HCT116 (cell line): ENCODE data around the gene ABTB2. TPM values are rescaled to one million over a fixed set of nuclear protein-coding genes. Genes with fewer than 3 reads are reported as not detected.

Source experiments
- ATAC-seq: fragments of 200-7000 bp; cut with Tn5 transposase; 2 replicates; pipeline ENCODE4 v1.9.1; 2020; ENCODE audit warnings: mild to moderate bottlenecking, moderate library complexity
- BruUV-seq: library from RNA; stranded (reverse); fragments of 400-500 nt; replicated peaks from 2 replicates; lab custom pipeline; 2021; lab: Mats Ljungman, UMichigan
- CTCF ChIA-PET: fragments of 300-600 bp; sonication (Branson Sonifier 250); formaldehyde crosslinking; loops from one replicate; lab custom pipeline; 2021; ENCODE audit warnings: antibody characterized with exemption; lab: Charles Lee
- POLR2A ChIA-PET: fragments of 300-600, 350-600 bp; sonication (Branson Sonifier 250); formaldehyde crosslinking; loops from one replicate; lab custom pipeline; 2021; ENCODE audit warnings: antibody characterized with exemption; lab: Charles Lee
- RAD21 ChIA-PET, 2 experiments: fragments of 300-600 bp; sonication (Branson Sonifier 250); formaldehyde crosslinking; loops; one replicate each; lab custom pipeline; 2023; ENCODE audit warnings: low total read pairs in 2 of 2; ENCODE audit not compliant: uncharacterized antibody in 2 of 2, unreplicated experiment in 2 of 2, low non-redundant PET in 1 of 2; lab: Charles Lee
- DNase-seq: peaks from one replicate; pipeline ENCODE4 v3.0.0-alpha.2; 2010; ENCODE audit warnings: low read depth, low spot score
- H2AFZ ChIP-seq: fragments of 200-600 bp; shearing (Covaris generic), sonication (generic); 2 replicates; pipeline ENCODE4 v1.6.1; 2017; ENCODE audit warnings: low read depth, mixed run types, mixed read lengths, antibody characterized with exemption, low read length; ENCODE audit not compliant: poor library complexity, severe bottlenecking
- H3K27ac ChIP-seq: 2 replicates; pipeline ENCODE4 v1.5.1; 2012; ENCODE audit warnings: low read depth, low read length
- H3K27me3 ChIP-seq: fragments of 200-600 bp; sonication (generic); 2 replicates; pipeline ENCODE4 v1.6.1; 2016; ENCODE audit warnings: mixed run types, low read length, mixed read lengths; ENCODE audit not compliant: insufficient read depth
- H3K36me3 ChIP-seq, 2 experiments: fragments of 200-500 bp in 1 of 2; fragments of 200-600 bp in 1 of 2; sonication (Bioruptor generic) in 1 of 2; sonication (generic) in 1 of 2; 2 replicates each; pipeline versions ENCODE4 v1.5.1 to v1.6.1; 2014 to 2016; ENCODE audit warnings: low read length in 2 of 2, inconsistent platforms in 1 of 2, mixed read lengths in 1 of 2, mixed run types in 1 of 2; ENCODE audit not compliant: insufficient read depth in 2 of 2, control insufficient read depth in 1 of 2
- H3K4me1 ChIP-seq, 2 experiments: fragments of 200-600 bp in 1 of 2; sonication (generic) in 1 of 2; 2 replicates each; pipeline versions ENCODE4 v1.5.1 to v1.6.1; 2012 to 2017; ENCODE audit warnings: low read length in 2 of 2, inconsistent platforms in 1 of 2, mild to moderate bottlenecking in 1 of 2, mixed read lengths in 1 of 2, mixed run types in 1 of 2, moderate library complexity in 1 of 2; ENCODE audit not compliant: insufficient read depth in 2 of 2, control insufficient read depth in 1 of 2
- H3K4me2 ChIP-seq: fragments of 200-600 bp; sonication (generic); 2 replicates; pipeline ENCODE4 v1.6.1; 2017; ENCODE audit warnings: mixed run types, low read length, mixed read lengths
- H3K4me3 ChIP-seq, 2 experiments: fragments of 200-600 bp in 1 of 2; sonication (generic) in 1 of 2; replicated peaks in 1 of 2; 2 replicates each; pipeline ENCODE4 v1.5.1; 2011 to 2016; ENCODE audit warnings: low read length in 2 of 2, control low read depth in 1 of 2, low read depth in 1 of 2, mild to moderate bottlenecking in 1 of 2, mixed read lengths in 1 of 2, mixed run types in 1 of 2
- H3K79me2 ChIP-seq: fragments of 200-600 bp; sonication (generic); 2 replicates; pipeline ENCODE4 v1.6.1; 2017; ENCODE audit warnings: mild to moderate bottlenecking, mixed run types, low read length, moderate library complexity, mixed read lengths; ENCODE audit not compliant: insufficient read depth
- H3K9ac ChIP-seq: fragments of 200-600 bp; sonication (generic); 2 replicates; pipeline ENCODE4 v1.6.1; 2016; ENCODE audit warnings: low read length, mixed read lengths
- H3K9me2 ChIP-seq: fragments of 200-600 bp; sonication (generic), shearing (Covaris generic); 2 replicates; pipeline ENCODE4 v1.6.1; 2017; ENCODE audit warnings: mixed run types, mild to moderate bottlenecking, moderate library complexity; ENCODE audit not compliant: insufficient read depth
- H3K9me3 ChIP-seq, 2 experiments: fragments of 200-500 bp in 1 of 2; fragments of 200-600 bp in 1 of 2; sonication (Bioruptor generic) in 1 of 2; sonication (generic) in 1 of 2; 2 replicates each; pipeline ENCODE4 v1.6.1; 2014 to 2017; ENCODE audit warnings: low read length in 2 of 2, mixed read lengths in 2 of 2, inconsistent platforms in 1 of 2, low read depth in 1 of 2, mild to moderate bottlenecking in 1 of 2, mixed run types in 1 of 2, moderate library complexity in 1 of 2; ENCODE audit not compliant: control insufficient read depth in 1 of 2, insufficient read depth in 1 of 2
- H4K20me1 ChIP-seq: fragments of 200-600 bp; sonication (generic), shearing (Covaris generic); 2 replicates; pipeline ENCODE4 v1.6.1; 2017; ENCODE audit warnings: mixed run types, mild to moderate bottlenecking, moderate library complexity; ENCODE audit not compliant: insufficient read depth
- ATF3 ChIP-seq: IDR thresholded peaks from 2 replicates; pipeline ENCODE4 v1.6.1; 2012
- CBX3 ChIP-seq: IDR thresholded peaks from 2 replicates; pipeline ENCODE4 v1.6.1; 2012; ENCODE audit warnings: low read depth
- CEBPB ChIP-seq: IDR thresholded peaks from 2 replicates; pipeline ENCODE4 v1.6.1; 2012; ENCODE audit warnings: low read depth
- CTCF ChIP-seq, 3 experiments: fragments of 200-600 bp in 1 of 3; sonication (generic) in 1 of 3; IDR thresholded peaks in 2 of 3; conservative IDR thresholded peaks in 1 of 3; 2 replicates each; pipeline ENCODE4 v1.5.1; 2012 to 2017; ENCODE audit warnings: low read depth in 2 of 3, low read length in 2 of 3, antibody characterized with exemption in 1 of 3, borderline replicate concordance in 1 of 3, control low read depth in 1 of 3, mild to moderate bottlenecking in 1 of 3, mixed read lengths in 1 of 3, mixed run types in 1 of 3, moderate library complexity in 1 of 3; ENCODE audit not compliant: insufficient read depth in 1 of 3
- EGR1 ChIP-seq: IDR thresholded peaks from 2 replicates; pipeline ENCODE4 v1.6.1; 2012; ENCODE audit warnings: low read depth
- ELF1 ChIP-seq: IDR thresholded peaks from 2 replicates; pipeline ENCODE4 v1.6.1; 2012; ENCODE audit warnings: low read depth, borderline replicate concordance
- EZH2 ChIP-seq: fragments of 200-600 bp; sonication (generic); IDR thresholded peaks from 2 replicates; pipeline ENCODE4 v1.6.1; 2017; ENCODE audit warnings: antibody characterized with exemption, mixed run types
- EZH2phosphoT487 ChIP-seq: fragments of 200-600 bp; IDR thresholded peaks from 2 replicates; pipeline ENCODE4 v1.6.1; 2018; ENCODE audit warnings: antibody characterized with exemption, borderline replicate concordance
- FOSL1 ChIP-seq: IDR thresholded peaks from 2 replicates; pipeline ENCODE4 v1.6.1; 2012; ENCODE audit warnings: low read depth
- MAX ChIP-seq: IDR thresholded peaks from 2 replicates; pipeline ENCODE4 v1.6.1; 2012
- POLR2A ChIP-seq: IDR thresholded peaks from 2 replicates; pipeline ENCODE4 v1.7.0; 2011; ENCODE audit warnings: borderline replicate concordance; ENCODE audit not compliant: insufficient read depth, insufficient read length; ENCODE audit errors: extremely low read depth
- RAD21 ChIP-seq: IDR thresholded peaks from 2 replicates; pipeline ENCODE4 v1.6.1; 2012; ENCODE audit warnings: low read depth, mild to moderate bottlenecking
- REST ChIP-seq: IDR thresholded peaks from 2 replicates; pipeline ENCODE4 v1.6.1; 2012; ENCODE audit warnings: low read depth
- SP1 ChIP-seq: IDR thresholded peaks from 2 replicates; pipeline ENCODE4 v1.6.1; 2012; ENCODE audit warnings: low read depth
- SRF ChIP-seq: IDR thresholded peaks from 2 replicates; pipeline ENCODE4 v1.6.1; 2012; ENCODE audit warnings: low read depth
- TCF7L2 ChIP-seq: IDR thresholded peaks from 2 replicates; pipeline ENCODE4 v1.7.0; 2011; ENCODE audit warnings: borderline replicate concordance, inconsistent platforms; ENCODE audit not compliant: insufficient read depth, insufficient read length; ENCODE audit errors: extremely low read depth
- ZBTB33 ChIP-seq: IDR thresholded peaks from 2 replicates; pipeline ENCODE4 v1.6.1; 2011; ENCODE audit warnings: mild to moderate bottlenecking, low read length, moderate library complexity; ENCODE audit not compliant: insufficient replicate concordance; ENCODE audit errors: extremely low read depth
- ZNF274 ChIP-seq: fragments of 200-500 bp; sonication (Bioruptor generic); IDR thresholded peaks from 2 replicates; pipeline ENCODE4 v1.6.1; 2014; ENCODE audit warnings: mild to moderate bottlenecking, low read depth, low read length, inconsistent platforms
- intact Hi-C: fragments of 100-400 bp; cut with micrococcal nuclease; formaldehyde crosslinking; loops from 2 replicates; pipeline ENCODE4 v1.10.0; 2022
- total RNA-seq: library from RNA; stranded (reverse); gene quantifications from one replicate; pipeline ENCODE4 v1.2.1, GENCODE V29; 2021; ENCODE audit not compliant: unreplicated experiment

Gene ABTB2
- total RNA-seq, 1 experiment from 2014 or later: 6.8 TPM

- Histone ChIP-seq H3K4me3 (no peak overlapping the region), H3K9me2 (no peaks in the 10 kb centered on the region), H3K4me1 (peaks cover 34 to 44% of the 10 kb centered on the region in 2 experiments), H2AFZ (no peak overlapping the region), H3K4me2 (peak overlapping the region; percentile 10; the same call in 1 of the 2 replicates), H3K27ac (no peak overlapping the region), H4K20me1 (no peaks in the 10 kb centered on the region), H3K36me3 (no peaks in the 10 kb centered on the region), H3K27me3 (no peaks in the 10 kb centered on the region), H3K9me3 (no peaks in the 10 kb centered on the region), H3K9ac (no peak overlapping the region), H3K79me2 (no peaks in the 10 kb centered on the region)
- no peak for DNase-seq
- ChIA-PET RAD21 (no interaction called here), POLR2A (no interaction called here), CTCF (no interaction called here)
- no peak for TF ChIP-seq SP1
- no peak for TF ChIP-seq EZH2
- TF ChIP-seq ELF1: no peak
- no peak for TF ChIP-seq RAD21
- TF ChIP-seq TCF7L2: no peak
- no peak for TF ChIP-seq ATF3
- no peak for TF ChIP-seq EGR1
- no peak for TF ChIP-seq CTCF (IDR thresholded peaks at IDR 0.05 in 2 of 3, conservative IDR thresholded peaks at IDR 0.05 in 1 of 3; ENCODE audit: borderline replicate concordance in 1 of 3, insufficient read depth in 1 of 3, low read depth in 2 of 3, low read length in 2 of 3)
- no peak for TF ChIP-seq POLR2A
- no peak for TF ChIP-seq REST
- no peak for TF ChIP-seq CBX3
- no peak for TF ChIP-seq EZH2phosphoT487
- TF ChIP-seq ZBTB33: no peak
- TF ChIP-seq SRF: no peak
- TF ChIP-seq CEBPB: no peak
- TF ChIP-seq MAX: no peak
- TF ChIP-seq FOSL1: no peak
- no peak for TF ChIP-seq ZNF274
- intact Hi-C loops: no loop called here
- BruUV-seq: no TSS peak
- ATAC-seq: no peak
These were observed 91.5 kb downstream of the ABTB2 start for GRCh38 chr11:34266090-34266912.
